Left ventricle myocardium superior (tissue), 1 donor: Measurements from ENCODE around the gene KRTAP11-1. TPM values are rescaled to one million over a fixed set of nuclear protein-coding genes. Genes with fewer than 3 reads are reported as not detected.

Source experiments
- ATAC-seq: fragments of 200-7000 bp; cut with Tn5 transposase; one replicate; pipeline ENCODE4 v1.9.1; 2020; ENCODE audit warnings: mild to moderate bottlenecking, moderate library complexity
- DNase-seq: peaks from one replicate; pipeline ENCODE4 v3.0.0-alpha.2; 2020
- intact Hi-C: fragments of 100-400 bp; cut with micrococcal nuclease; formaldehyde crosslinking; loops from one replicate; pipeline ENCODE4 v1.11.0; 2022
- long read RNA-seq: library from polyadenylated mRNA; unstranded; transcript quantifications from one replicate; pipeline ENCODE4 v2.0.0, GENCODE V29; 2021
- total RNA-seq: library from RNA; stranded (reverse); fragmentation: NEBNext Ultra II Directional; extraction: Animal tissue kit (Norgen Biotek cat#: 25700); gene quantifications from one replicate; pipeline ENCODE4 v1.2.1, GENCODE V29; 2021
- donor health status: DM: no; HTN: yes; CAD: no; lungs with severe emphysema.

The KRTAP11-1 gene, protein sequence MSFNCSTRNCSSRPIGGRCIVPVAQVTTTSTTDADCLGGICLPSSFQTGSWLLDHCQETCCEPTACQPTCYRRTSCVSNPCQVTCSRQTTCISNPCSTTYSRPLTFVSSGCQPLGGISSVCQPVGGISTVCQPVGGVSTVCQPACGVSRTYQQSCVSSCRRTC
- not detected for total RNA-seq
- long read RNA-seq = 0 reads

DNA sequence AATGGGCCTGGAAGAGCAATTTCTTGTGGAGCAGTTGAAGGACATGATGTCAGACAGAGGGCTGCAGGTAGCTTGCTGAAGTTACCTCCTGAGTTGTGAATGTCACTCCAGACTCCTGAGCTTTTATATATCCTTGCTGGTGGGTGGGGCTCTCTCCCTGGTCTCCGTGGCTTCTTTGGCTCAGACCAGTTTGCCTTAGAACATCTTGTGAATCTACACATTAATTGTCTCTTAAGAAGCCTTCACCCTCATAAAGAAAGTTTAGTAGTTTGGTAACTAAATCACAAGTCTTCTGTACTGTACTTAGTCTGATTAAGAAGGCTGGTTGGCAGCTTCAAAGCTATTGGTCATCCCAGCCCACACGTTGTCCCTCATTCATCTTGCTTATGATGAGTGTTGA, at the start of gene KRTAP11-1:
KRTAP11-1 (minus strand) TSS at position 101 of the 400 bp plus-strand sequence; CDS start at position 45, 56 bp downstream.
- no peak for DNase-seq
- intact Hi-C loops = no loop called here
- ATAC-seq = no peak

DNA sequence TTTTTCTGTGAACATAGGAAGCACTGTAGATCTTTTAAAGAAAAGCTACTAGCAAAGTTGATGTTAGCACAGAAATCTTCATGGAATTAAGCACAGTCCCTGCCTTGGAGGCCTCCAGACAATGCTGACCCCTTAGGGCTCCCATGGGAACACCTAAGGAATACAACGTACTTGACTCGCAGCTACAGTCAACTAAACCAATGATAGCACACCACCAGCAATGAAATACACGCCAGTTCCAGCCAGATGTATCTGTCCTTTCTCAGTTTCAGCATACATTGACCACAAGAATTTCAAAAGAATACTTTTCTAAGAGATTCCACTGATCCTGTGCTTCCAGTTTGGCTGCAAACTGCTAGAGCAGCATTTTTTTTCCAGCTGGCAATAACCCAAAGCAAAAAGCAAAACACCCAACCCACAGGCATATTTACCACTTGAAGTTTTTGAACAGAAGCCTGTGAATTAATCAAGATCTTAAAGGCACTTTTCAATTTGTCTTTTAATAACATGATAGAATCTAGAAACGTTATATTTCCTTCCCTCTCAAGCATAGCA, 42.8 kb upstream of the KRTAP11-1 start:
- DNase-seq (no peak), ATAC-seq (no peak)
- intact Hi-C loops = no loop called here

DNA sequence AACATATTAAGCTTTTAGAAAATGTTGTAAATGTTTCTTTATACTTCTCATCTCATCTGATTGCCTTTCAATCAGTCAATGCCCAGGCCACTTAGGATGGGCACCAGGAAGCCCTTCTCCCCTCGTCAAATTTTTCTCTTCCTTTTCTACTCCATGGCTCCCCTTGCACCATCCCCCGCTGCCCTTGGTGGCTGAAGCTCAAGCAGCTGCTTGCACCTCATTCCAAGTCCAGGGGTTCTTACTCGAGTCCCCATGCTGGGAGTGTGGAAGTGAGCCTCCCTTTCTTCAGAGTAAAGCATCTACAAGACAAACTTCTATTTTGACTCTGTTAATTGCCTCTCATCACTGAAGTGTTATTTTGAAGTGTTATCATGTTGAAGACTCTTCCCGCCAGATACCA, 39.7 kb upstream of the KRTAP11-1 start:
- ATAC-seq (no peak), DNase-seq (no peak)
- intact Hi-C loops = no loop called here

DNA sequence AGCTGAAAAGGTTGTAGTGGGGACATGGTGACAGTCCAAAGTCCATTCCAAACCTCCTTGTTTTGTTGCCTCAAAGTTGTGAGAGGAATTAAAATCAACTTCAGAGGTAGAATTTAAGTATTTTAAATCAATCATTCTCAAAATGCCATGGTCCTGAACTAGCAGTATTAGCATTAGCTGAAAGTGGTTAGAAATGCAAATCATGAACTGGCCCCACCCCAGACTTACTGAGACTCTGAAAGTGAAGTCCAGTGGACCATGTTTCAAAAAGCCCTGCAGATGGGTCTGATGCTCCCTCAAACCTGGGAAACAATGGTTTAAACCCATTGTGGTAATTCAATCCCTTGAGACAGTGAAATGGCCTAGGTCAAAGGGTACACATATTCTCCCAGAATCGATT, 36.2 kb upstream of the KRTAP11-1 start:
- DNase-seq = no peak
- intact Hi-C loops = no loop called here
- ATAC-seq = no peak

DNA sequence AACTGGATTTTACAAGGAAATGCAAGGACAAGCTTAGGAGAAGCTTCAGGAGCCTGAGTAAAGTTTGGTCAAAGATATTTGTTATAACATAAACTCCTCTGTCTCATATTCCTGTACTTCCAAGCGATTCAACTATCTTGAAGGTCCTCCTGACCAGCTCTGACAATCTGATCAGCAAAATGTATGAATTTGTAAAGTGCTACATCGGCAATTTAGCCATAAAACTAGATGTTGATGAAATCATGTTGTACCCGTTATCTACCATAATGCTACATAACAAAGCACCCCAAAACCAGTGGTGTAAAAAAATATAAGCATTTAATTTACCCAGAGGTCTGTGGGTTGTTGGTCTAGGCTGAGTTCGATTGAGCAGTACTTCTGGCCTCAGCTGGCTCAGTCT, 19.5 kb upstream of the KRTAP11-1 start:
- DNase-seq (no peak), ATAC-seq (no peak)
- intact Hi-C loops = no loop called here

DNA sequence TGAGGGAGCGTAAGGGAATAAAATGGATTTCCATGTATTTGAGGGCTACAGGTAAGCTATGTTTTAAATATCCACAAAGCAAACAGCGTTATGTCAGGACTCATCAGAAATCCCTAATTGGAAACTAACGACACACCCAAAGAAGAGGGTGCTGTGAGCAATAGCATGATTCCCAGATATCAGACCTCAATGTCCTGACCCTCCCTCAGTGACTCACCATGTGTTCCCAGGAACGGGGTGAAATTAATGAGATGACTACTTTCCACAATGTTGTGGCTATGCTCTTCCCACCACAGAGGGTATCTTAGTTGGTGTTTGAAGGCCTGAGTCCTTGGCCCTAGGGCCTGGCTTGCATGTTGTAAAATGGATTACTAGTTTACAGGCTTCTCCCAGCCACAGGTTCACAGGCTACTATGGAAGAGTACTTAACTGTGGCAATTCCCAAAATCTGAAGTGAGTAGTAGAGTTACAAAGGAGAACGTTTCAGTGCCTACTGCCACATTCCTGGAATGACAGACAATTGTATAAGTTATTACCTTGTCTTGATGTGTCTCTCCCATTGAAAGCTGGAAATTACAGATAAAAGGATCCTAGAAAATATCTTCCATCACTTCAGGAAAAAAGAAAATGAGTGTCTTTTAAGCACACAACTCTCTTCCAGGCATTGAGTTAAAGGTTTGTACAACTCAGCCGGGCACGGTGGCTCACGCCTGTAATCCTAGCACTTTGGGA, 1.7 kb upstream of the KRTAP11-1 start:
- ATAC-seq (no peak), DNase-seq (no peak)
- intact Hi-C loops = no loop called here

DNA sequence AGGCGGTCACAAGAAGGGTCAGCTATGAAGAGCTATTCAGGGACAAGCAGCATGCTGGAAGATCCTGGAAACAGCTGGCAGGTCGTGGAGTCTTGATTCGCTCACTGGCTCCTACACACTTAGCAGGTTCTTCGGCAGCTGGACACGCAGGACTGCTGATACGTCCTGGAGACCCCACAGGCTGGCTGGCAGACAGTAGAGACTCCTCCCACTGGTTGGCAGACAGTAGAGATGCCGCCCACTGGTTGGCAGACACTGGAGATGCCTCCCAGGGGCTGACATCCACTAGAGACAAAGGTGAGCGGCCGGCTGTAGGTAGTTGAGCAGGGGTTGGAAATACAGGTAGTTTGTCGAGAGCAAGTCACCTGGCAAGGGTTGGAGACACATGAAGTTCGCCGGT, 466 bp downstream of the KRTAP11-1 start:
- ATAC-seq (no peak), DNase-seq (no peak)
- intact Hi-C loops = no loop called here

DNA sequence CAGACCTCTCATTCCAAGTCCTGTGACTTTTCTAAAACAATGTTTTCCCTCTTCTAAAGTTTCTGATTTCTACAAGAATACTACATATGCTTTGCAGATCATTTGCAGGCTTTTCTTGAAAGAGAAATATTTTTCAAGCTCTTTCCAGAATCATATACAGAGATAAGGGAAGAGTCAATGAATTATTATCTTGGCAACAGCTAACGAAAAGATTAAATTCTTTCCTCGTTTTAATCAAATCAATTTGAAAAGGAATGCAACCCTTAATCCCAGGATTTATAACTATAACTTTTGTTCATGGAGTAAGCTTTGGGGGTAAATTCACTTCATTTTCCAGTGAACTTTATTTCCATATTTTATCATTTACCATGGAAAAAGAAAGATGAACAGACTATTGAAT, 6.9 kb downstream of the KRTAP11-1 start:
- ATAC-seq = no peak
- intact Hi-C loops = no loop called here
- DNase-seq = no peak

DNA sequence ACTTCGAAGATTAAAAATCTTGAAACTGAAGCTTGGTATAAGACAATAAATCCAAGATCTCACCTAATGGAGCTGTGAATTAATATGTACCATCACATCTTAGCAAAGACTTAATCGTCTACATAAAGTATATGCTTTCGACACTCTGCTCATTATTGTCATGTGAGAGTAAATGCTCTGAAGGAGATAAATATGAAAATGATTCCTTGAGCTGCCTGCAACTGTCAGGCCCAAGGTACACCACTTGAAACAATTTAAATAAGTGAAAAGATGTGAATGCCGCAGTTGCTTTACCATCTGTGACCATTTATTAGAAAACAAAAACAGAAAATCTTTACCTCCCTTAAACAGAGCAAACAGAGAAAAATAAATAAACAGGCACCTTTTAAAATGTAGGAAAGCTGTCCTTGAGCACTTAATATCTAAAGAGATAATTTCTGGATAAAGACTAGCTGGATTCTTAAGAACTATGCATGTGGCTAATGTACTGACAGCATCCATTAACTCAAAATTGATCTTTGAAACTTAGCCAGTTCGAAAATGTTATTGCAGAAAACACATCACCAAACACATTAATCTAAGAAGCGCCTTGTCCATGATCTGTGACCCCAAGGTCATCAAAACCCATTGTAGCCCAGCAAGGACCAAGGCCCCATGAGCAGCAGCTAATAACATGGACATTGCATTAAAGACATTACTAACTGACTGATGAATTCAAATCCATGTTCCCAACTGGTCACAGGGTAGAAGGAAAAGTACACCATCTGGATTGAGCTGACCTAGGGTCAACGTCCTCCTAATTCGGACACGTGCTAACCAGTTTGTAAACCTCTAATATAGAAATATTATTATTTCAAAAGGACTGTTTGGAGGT, 33.5 kb downstream of the KRTAP11-1 start:
- DNase-seq (no peak), ATAC-seq (no peak)
- intact Hi-C loops = no loop called here

DNA sequence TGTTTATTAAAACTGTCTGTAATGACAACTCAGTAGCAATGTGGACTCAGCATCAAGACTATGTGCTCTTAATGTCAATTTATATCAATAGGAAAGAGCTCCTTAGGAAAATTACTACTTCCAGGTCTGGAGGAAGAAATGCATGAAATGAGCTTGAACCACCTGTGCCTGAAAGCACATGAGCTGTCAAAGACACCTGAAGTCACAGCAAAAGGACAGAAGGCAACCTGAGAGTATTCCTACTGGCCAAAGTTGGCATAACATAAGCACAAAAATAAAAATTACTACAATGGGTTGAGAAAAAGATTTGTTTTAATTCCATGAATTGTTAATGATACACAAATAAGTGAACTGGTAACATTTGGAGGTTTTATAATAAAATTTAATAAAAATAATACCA, 38.4 kb downstream of the KRTAP11-1 start:
- ATAC-seq = no peak
- intact Hi-C loops = no loop called here
- DNase-seq = no peak

DNA sequence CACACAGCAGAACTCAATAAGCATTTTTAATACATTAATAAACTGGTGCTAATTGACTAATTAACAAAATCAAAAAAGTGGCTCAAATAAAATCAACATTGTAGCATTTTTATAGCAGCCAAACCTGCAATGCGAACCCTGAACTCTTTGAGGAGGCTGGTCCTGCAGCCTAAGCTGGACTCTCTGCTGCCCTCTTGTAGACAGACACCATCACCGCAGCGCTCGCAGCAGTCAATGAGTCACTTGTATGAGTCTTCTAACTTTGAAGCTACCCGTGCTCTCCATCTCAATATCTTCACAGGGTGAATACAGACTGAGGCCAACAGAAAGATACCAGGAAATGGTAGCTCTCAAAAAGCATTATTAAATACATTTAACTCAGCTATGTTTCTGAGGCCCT, 42.1 kb downstream of the KRTAP11-1 start:
- no peak for DNase-seq
- intact Hi-C loops = no loop called here
- ATAC-seq = no peak

DNA sequence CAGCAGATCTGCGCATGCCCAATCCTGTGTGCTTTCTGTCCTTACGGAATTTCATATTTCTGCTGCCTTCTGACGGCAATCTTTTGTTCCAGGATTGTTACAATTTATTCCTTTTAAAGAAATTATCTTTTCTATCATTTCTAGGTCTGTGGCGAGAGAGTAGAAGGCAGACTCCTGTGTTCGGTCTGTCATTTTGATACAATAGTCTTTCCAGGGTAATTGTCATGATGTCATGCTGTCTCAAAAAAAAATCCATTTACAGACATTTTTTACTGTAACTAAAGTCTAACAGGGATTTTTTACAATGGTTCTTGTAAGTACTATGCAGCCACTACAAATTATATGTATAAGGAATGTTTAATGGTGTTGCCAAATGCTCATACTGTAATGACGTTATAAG, 42.8 kb downstream of the KRTAP11-1 start:
- intact Hi-C loops = no loop called here
- ATAC-seq = no peak
- no peak for DNase-seq

DNA sequence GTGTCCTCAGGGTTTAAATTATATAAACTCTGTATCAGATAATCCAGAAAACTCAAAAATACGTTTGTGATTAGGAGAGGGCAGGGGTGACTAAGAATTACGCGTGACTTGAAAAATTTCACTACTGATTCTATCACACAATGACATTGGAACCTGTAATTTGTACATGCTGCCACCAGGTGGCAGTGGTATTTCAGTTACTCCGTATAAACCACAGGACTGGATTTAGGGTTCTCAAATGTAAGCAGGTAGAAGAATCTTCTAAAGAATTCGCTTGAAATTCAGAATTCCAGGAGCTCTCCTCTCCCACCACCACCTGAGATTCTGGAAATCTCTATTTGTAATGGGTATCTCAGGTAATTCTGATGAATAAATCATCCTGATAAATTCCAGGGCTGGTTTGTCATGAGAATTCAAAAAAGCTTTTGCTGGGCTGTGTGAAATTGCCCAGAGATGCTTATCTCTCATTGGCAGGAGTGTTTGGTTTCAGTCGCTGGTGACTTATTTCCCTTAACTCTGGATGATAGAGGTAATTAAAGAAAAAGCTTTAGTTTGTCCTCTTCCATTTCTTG, 50.1 kb downstream of the KRTAP11-1 start:
- DNase-seq (no peak), ATAC-seq (no peak)
- intact Hi-C loops = loop anchor here (5.0 kb wide), 1 partner anchor 256 kb away; no protein-coding TSS in a partner anchor

Other genes starting within 250 kb of the KRTAP11-1 start
- gene KRTAP20-2, start 246.4 kb downstream of the KRTAP11-1 start, total RNA-seq = not detected
- gene KRTAP20-3, start 238.7 kb downstream of the KRTAP11-1 start, total RNA-seq = not detected
- not detected for gene KRTAP21-3, start 162.8 kb downstream of the KRTAP11-1 start, total RNA-seq
- gene KRTAP21-2, start 134.3 kb downstream of the KRTAP11-1 start, total RNA-seq = not detected
- not detected for gene KRTAP21-1, start 126.2 kb downstream of the KRTAP11-1 start, total RNA-seq
- not detected for gene KRTAP8-1, start 68.3 kb downstream of the KRTAP11-1 start, total RNA-seq
- not detected for gene KRTAP7-1, start 51.8 kb downstream of the KRTAP11-1 start, total RNA-seq
- not detected for gene KRTAP19-8, start 156.9 kb upstream of the KRTAP11-1 start, total RNA-seq